ENCODE data around the gene GPC3. TPM values are rescaled to one million over a fixed set of nuclear protein-coding genes. Genes with fewer than 3 reads are reported as not detected.

Gene GPC3
- total RNA-seq, 1 experiment from 2014 or later = 0.98 TPM

GRCh38 chrX:133645256-133645655 is 340.1 kb downstream of the GPC3 start:
- DNase-seq (ENCODE audit: low read depth, low spot score) (no peak), ATAC-seq (no peak)
- H3K27ac ChIP-seq (ENCODE audit: low read depth, low read length) = no peak overlapping the region
- no peak overlapping the region for H3K4me3 ChIP-seq (replicated peaks in 1 of 2; ENCODE audit: low read depth in 1 of 2, low read length in 2 of 2)
- intact Hi-C loops (cut with micrococcal nuclease) = no loop called here
- H3K4me1 ChIP-seq (ENCODE audit: control insufficient read depth in 1 of 2, insufficient read depth in 2 of 2, low read length in 2 of 2) = no peaks in the 10 kb centered on the region
- H3K9ac ChIP-seq (ENCODE audit: low read length) = no peak overlapping the region
- no peaks in the 10 kb centered on the region for H4K20me1 ChIP-seq (ENCODE audit: insufficient read depth)
- no peaks in the 10 kb centered on the region for H3K27me3 ChIP-seq (ENCODE audit: insufficient read depth, low read length)
- RAD21 ChIA-PET (ENCODE audit: low non-redundant PET in 1 of 2, low total read pairs in 2 of 2, uncharacterized antibody in 2 of 2, unreplicated experiment in 2 of 2) = no interaction called here
- POLR2A ChIA-PET = no interaction called here
- CTCF ChIA-PET = no interaction called here
- H3K4me2 ChIP-seq (ENCODE audit: low read length) = no peak overlapping the region
- no peak overlapping the region for H2AFZ ChIP-seq (ENCODE audit: low read depth, low read length, poor library complexity, severe bottlenecking)
- H3K9me2 ChIP-seq (ENCODE audit: insufficient read depth) = no peaks in the 10 kb centered on the region
- no peaks in the 10 kb centered on the region for H3K36me3 ChIP-seq (ENCODE audit: control insufficient read depth in 1 of 2, insufficient read depth in 2 of 2, low read length in 2 of 2)
- H3K79me2 ChIP-seq (ENCODE audit: insufficient read depth, low read length) = no peaks in the 10 kb centered on the region
- TF ChIP-seq SRF (IDR thresholded peaks at IDR 0.05; ENCODE audit: low read depth) (no peak), REST (IDR thresholded peaks at IDR 0.05; ENCODE audit: low read depth) (no peak), POLR2AphosphoS5 (IDR thresholded peaks at IDR 0.05; ENCODE audit: low read depth, low read length) (no peak), CBX3 (IDR thresholded peaks at IDR 0.05; ENCODE audit: low read depth) (no peak), MAX (IDR thresholded peaks at IDR 0.05) (no peak), RAD21 (IDR thresholded peaks at IDR 0.05; ENCODE audit: low read depth) (no peak), JUND (IDR thresholded peaks at IDR 0.05) (no peak), CEBPB (IDR thresholded peaks at IDR 0.05; ENCODE audit: low read depth) (no peak), ATF3 (IDR thresholded peaks at IDR 0.05) (no peak), ZNF274 (IDR thresholded peaks at IDR 0.05; ENCODE audit: low read depth, low read length) (no peak), SP1 (IDR thresholded peaks at IDR 0.05; ENCODE audit: low read depth) (no peak), SIN3A (IDR thresholded peaks at IDR 0.05; ENCODE audit: low read depth) (no peak)
- BruUV-seq (replicated peaks) = no TSS peak
- H3K9me3 ChIP-seq (ENCODE audit: control insufficient read depth in 1 of 2, insufficient read depth in 1 of 2, low read depth in 1 of 2, low read length in 2 of 2) = no peaks in the 10 kb centered on the region
